ENCODE measurements around the gene HSPA4.

HSPA4 gene

DNA sequence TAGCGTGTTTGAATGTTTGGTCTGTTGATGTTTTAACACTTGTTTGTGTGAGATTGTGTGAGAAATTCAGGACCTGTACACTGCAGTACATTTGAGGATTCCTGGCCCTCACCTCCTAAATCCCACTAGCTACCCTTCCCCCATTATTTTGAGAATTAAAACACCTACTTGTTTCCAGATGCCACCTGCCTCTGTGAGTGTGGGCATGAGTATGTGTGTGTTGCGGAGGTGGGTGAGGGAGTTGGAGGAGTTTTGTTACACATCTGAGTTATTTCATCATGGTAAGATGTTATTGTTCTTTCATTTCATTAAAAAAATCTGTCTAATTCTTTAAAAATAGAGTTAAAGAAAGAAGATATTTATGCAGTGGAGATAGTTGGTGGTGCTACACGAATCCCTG is 36.3 kb downstream of the HSPA4 start:
- no peak for TF ChIP-seq CTCF (IDR thresholded peaks at IDR 0.05; ENCODE audit: control insufficient read depth, insufficient read depth, low read depth, low read length, missing control alignments)
- DNase-seq (ENCODE audit: low read depth) = no peak
- no peak overlapping the region for H3K4me3 ChIP-seq (ENCODE audit: control insufficient read depth, low read depth, low read length)

GRCh38 chr5:133091034-133091433 is 39.2 kb downstream of the HSPA4 start:
- no peak for TF ChIP-seq CTCF (IDR thresholded peaks at IDR 0.05; ENCODE audit: control insufficient read depth, insufficient read depth, low read depth, low read length, missing control alignments)
- no peak for DNase-seq (ENCODE audit: low read depth)
- H3K4me3 ChIP-seq (ENCODE audit: control insufficient read depth, low read depth, low read length) = no peak overlapping the region

DNA sequence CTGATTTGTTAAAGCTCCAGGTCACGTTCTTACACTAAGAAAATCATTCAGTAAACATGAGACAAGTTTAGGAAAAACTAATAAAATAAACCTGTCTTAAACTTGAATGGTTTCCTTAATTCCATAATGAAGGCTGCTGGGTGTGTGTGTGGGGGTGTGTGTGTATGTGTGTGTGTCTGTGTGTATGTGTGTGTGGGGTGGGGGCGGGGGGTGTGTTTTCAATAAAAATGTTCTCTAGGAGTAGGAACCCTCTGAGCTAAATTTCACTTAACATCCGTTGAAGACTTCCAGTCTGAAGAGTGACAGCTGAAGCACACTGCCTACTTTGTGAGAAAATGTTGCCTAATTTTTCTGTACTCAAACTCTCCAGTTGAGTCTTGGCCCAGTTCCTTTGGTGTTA is 54.5 kb downstream of the HSPA4 start:
- DNase-seq (ENCODE audit: low read depth) = no peak
- no peak overlapping the region for H3K4me3 ChIP-seq (ENCODE audit: control insufficient read depth, low read depth, low read length)
- no peak for TF ChIP-seq CTCF (IDR thresholded peaks at IDR 0.05; ENCODE audit: control insufficient read depth, insufficient read depth, low read depth, low read length, missing control alignments)

DNA sequence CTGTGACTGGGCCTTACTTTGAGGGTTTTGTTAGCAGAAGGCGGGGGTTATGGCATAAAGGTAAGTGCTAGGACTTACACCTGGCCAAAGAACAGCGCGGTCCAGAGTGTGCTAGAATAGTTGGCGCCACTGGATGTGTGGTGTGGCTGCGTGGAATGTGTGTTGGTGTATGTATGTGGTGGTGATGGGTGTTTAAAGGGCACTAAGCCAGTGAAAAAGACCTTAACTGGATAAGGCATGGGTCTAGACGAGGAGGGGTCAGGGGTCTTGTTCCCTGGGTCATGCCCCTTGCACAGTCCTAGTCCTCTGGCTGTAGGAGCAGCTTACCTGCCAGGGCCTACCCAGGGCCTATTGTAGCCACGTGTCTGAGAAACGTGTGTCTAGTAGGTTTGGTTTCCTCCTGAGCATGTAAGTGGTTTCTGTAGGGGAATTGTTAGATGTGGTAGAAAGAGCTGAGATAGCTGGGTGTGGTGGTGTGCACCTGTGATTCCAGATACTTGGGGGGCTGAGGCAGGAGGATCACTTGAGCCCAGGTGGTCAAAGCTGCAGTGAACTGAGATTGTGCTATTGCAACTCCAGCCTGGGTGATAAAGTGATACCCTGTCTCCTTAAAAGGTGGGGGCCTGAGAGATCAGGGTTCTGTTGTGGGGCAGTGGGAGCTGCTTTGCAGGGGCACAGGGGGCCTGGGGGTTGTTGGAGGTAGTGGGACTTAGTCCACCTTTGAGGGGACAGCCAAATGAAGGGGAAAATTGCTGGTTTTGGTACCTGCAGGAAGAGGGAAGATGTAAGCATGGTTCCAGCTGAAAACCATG is 55.2 kb downstream of the HSPA4 start:
- no peak overlapping the region for H3K4me3 ChIP-seq (ENCODE audit: control insufficient read depth, low read depth, low read length)
- TF ChIP-seq CTCF (IDR thresholded peaks at IDR 0.05; ENCODE audit: control insufficient read depth, insufficient read depth, low read depth, low read length, missing control alignments) = no peak
- no peak for DNase-seq (ENCODE audit: low read depth)

DNA sequence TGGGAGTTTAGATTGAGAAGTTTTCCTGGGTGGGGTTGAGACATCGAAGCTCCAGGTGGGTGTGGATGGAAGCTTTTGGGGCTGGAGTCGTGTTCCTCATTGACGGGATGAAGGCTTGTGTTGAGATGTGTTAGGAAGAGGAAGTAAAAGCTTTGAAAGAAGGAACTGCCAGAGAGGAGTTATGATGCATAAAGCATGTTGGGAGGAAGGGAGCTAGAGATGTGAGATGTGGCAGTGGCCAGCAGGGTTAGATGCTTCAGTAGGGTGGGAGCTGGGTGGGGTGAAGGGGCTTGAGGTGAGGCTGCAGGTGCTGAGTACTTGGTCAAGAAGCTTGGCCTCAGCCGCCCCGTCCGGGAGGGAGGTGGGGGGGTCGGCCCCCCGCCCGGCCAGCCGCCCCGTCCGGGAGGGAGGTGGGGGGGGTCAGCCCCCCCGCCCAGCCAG is 56.7 kb downstream of the HSPA4 start:
- no peak for TF ChIP-seq CTCF (IDR thresholded peaks at IDR 0.05; ENCODE audit: control insufficient read depth, insufficient read depth, low read depth, low read length, missing control alignments)
- DNase-seq (ENCODE audit: low read depth) = no peak
- no peak overlapping the region for H3K4me3 ChIP-seq (ENCODE audit: control insufficient read depth, low read depth, low read length)

DNA sequence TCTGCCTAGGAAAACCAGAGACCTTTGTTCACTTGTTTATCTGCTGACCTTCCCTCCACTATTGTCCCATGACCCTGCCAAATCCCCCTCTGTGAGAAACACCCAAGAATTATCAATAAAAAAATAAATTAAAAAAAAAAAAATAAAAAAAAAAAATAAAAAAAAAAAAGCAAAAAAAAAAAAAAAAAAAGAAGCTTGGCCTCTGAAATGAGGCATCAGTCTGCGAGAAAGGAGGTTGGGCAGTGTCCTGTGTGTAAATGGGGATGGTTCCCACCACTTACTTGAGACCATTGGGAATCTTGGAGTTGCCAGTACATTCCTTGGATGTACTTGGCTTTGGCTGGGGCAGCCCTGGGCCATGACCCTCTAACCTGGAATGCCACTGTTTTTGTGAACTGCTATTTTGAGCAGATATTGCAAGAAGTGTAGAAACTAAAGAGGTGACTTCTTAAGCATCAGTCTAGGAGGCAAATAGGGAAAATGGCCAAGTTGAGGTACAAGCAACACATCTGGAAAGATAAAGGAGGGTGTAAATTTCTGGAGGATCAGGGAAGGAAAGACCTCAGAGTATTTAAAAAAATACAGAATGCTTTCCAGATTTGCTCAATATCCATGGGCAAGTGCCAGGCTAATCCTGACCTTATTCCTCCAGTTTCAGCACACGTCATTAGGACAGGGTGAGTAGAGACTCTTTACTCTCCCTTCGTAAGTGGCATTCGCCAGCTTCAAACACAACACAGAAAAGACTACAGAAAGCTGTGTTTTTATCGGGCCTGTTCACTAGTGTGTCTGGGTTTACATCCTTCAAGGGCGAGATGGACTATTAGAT is 58.1 kb downstream of the HSPA4 start:
- H3K4me3 ChIP-seq (ENCODE audit: control insufficient read depth, low read depth, low read length) = no peak overlapping the region
- DNase-seq (ENCODE audit: low read depth) = no peak
- no peak for TF ChIP-seq CTCF (IDR thresholded peaks at IDR 0.05; ENCODE audit: control insufficient read depth, insufficient read depth, low read depth, low read length, missing control alignments)
